Neural progenitor cell (in vitro differentiated cells): ENCODE measurements around the gene DTNBP1. TPM values are rescaled to one million over a fixed set of nuclear protein-coding genes. Genes with fewer than 3 reads are reported as not detected.

Experiments used
- DNase-seq: peaks from one replicate; pipeline ENCODE4 v3.0.0-alpha.2; 2016; ENCODE audit warnings: low spot score
- H2AFZ ChIP-seq: fragments of 200-600 bp; sonication (generic); replicated peaks from 2 replicates; pipeline ENCODE4 v1.6.1; 2016; ENCODE audit warnings: antibody characterized with exemption
- H3F3A ChIP-seq: fragments of 200-600 bp; sonication (generic); 2 replicates; pipeline ENCODE4 v1.6.1; 2016; ENCODE audit warnings: antibody characterized with exemption, low read depth
- H3K27ac ChIP-seq: fragments of 200-600 bp; sonication (generic); 2 replicates; pipeline ENCODE4 v1.5.1; 2016; ENCODE audit warnings: mild to moderate bottlenecking
- H3K27me3 ChIP-seq: fragments of 200-600 bp; sonication (generic); 2 replicates; pipeline ENCODE4 v1.6.1; 2016; ENCODE audit warnings: mild to moderate bottlenecking, moderate library complexity
- H3K36me3 ChIP-seq: fragments of 200-600 bp; sonication (generic); 2 replicates; pipeline ENCODE4 v1.5.1; 2016
- H3K4me1 ChIP-seq: fragments of 200-600 bp; sonication (generic); 2 replicates; pipeline ENCODE4 v1.6.1; 2016; ENCODE audit warnings: mixed run types
- H3K4me2 ChIP-seq: fragments of 200-600 bp; sonication (generic); 2 replicates; pipeline ENCODE4 v1.6.1; 2016
- H3K4me3 ChIP-seq: fragments of 200-600 bp; sonication (generic); 2 replicates; pipeline ENCODE4 v1.5.1; 2016
- H3K79me2 ChIP-seq: fragments of 200-600 bp; sonication (generic); 2 replicates; pipeline ENCODE4 v1.6.1; 2016; ENCODE audit warnings: low read depth
- H3K9ac ChIP-seq: fragments of 200-600 bp; sonication (generic); 2 replicates; pipeline ENCODE4 v1.6.1; 2016
- H3K9me3 ChIP-seq: fragments of 200-600 bp; sonication (generic); 2 replicates; pipeline ENCODE4 v1.5.1; 2016; ENCODE audit warnings: low read depth
- H4K20me1 ChIP-seq: fragments of 200-600 bp; sonication (generic); 2 replicates; pipeline ENCODE4 v1.6.1; 2016; ENCODE audit warnings: low read depth
- H3K27ac Mint-ChIP-seq: 3 replicates; pipeline ENCODE4 v1.8.0; 2021; ENCODE audit warnings: mixed read lengths
- H3K27me3 Mint-ChIP-seq: 2 replicates; pipeline ENCODE4 v1.8.0; 2022; ENCODE audit warnings: low read depth, mild to moderate bottlenecking, inconsistent platforms, moderate library complexity, mixed read lengths; ENCODE audit not compliant: insufficient read depth
- H3K36me3 Mint-ChIP-seq: 3 replicates; pipeline ENCODE4 v1.8.0; 2021; ENCODE audit warnings: mixed read lengths
- H3K4me1 Mint-ChIP-seq: 3 replicates; pipeline ENCODE4 v1.8.0; 2021; ENCODE audit warnings: mixed read lengths
- H3K4me3 Mint-ChIP-seq: 3 replicates; pipeline ENCODE4 v1.8.0; 2021; ENCODE audit warnings: mild to moderate bottlenecking, moderate library complexity, mixed read lengths
- H3K9me3 Mint-ChIP-seq: 3 replicates; pipeline ENCODE4 v1.8.0; 2020; ENCODE audit warnings: mixed read lengths
- CTCF ChIP-seq: fragments of 200-600 bp; sonication (generic); IDR thresholded peaks from 2 replicates; pipeline ENCODE4 v1.5.1; 2017; ENCODE audit warnings: antibody characterized with exemption, mild to moderate bottlenecking
- EZH2 ChIP-seq: fragments of 200-600 bp; sonication (generic); IDR thresholded peaks from 2 replicates; pipeline ENCODE4 v1.6.1; 2017; ENCODE audit warnings: antibody characterized with exemption, mild to moderate bottlenecking, moderate library complexity
- EZH2phosphoT487 ChIP-seq: fragments of 200-600 bp; sonication (generic); IDR thresholded peaks from 2 replicates; pipeline ENCODE4 v1.6.1; 2017; ENCODE audit warnings: antibody characterized with exemption
- total RNA-seq: library from RNA; depleted of rRNA; stranded (reverse); fragments of >200 nt; gene quantifications from 2 replicates; pipeline ENCODE4 v1.2.3, GENCODE V29; 2015; ENCODE audit warnings: low replicate concordance

DTNBP1 gene
- total RNA-seq, 1 donor from 2014 or later = 4.5 TPM

DNA sequence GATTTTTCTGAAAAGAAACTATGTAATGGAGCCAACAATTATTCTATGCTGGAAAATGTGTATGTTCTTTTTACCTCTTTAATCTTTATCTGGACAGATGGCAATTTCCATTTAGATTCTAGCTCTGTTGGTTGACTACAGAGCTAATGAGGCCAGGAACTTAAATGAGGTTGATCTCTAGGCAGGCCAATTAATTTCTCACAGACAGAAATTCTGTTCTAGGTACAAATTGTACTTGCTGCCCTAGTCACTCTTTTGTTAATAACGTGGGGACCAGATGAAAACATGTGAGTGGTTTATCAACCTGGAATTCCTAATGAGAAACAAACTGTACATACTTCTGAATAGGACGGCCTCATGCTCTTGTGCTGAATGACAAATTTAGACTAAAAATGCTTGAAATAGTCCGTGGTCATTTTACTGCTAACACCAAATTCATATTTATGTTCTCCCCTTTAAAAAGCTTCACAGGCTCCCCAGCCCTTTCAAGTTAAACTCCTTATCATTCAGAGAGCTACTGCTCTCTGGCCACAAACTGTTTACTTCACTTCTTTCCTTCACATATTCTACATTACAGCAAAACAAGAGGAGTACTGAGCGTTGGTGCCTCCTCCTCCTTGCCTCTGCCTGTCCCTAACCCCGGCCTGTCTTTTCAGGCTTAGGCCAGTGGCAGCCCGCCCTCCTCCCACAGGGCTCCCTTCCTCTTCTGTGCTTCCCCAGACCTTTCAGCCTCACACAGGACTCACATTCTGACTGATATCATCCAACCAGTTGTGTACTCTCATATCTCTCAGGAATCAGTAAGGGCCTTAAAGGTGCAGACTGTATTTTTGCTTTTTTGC, 41.4 kb downstream of the DTNBP1 start:
- H3K4me2 ChIP-seq = no peak overlapping the region
- Mint-ChIP-seq H3K4me1 (peaks cover 17% of the 10 kb centered on the region), H3K4me3 (peak overlapping the region; percentile 25), H3K9me3 (no peaks in the 10 kb centered on the region), H3K27ac (peak overlapping the region; percentile 7), H3K27me3 (no peaks in the 10 kb centered on the region), H3K36me3 (no peaks in the 10 kb centered on the region)
- H3K4me3 ChIP-seq = no peak overlapping the region
- H3K27ac ChIP-seq = no peak overlapping the region
- no peak overlapping the region for H2AFZ ChIP-seq
- H3F3A ChIP-seq = peaks cover 15% of the 10 kb centered on the region
- no peaks in the 10 kb centered on the region for H3K79me2 ChIP-seq
- no peaks in the 10 kb centered on the region for H3K9me3 ChIP-seq
- no peak for TF ChIP-seq EZH2
- no peak for TF ChIP-seq EZH2phosphoT487
- no peak for TF ChIP-seq CTCF
- H3K27me3 ChIP-seq = no peaks in the 10 kb centered on the region
- no peak overlapping the region for H3K9ac ChIP-seq
- H3K4me1 ChIP-seq = peaks cover 20% of the 10 kb centered on the region
- DNase-seq = peak; percentile 65
- H3K36me3 ChIP-seq = no peaks in the 10 kb centered on the region
- peaks cover 4% of the 10 kb centered on the region for H4K20me1 ChIP-seq

GRCh38 chr6:15620611-15621010, 42.2 kb downstream of the DTNBP1 start:
- no peak overlapping the region for H3K4me3 Mint-ChIP-seq
- peak; percentile 33 for DNase-seq
- TF ChIP-seq EZH2 = no peak
- no peak for TF ChIP-seq CTCF
- no peak for TF ChIP-seq EZH2phosphoT487
- H3K79me2 ChIP-seq = no peaks in the 10 kb centered on the region
- H3K36me3 ChIP-seq = no peaks in the 10 kb centered on the region
- no peak overlapping the region for H2AFZ ChIP-seq
- H4K20me1 ChIP-seq = peaks cover 4% of the 10 kb centered on the region
- no peaks in the 10 kb centered on the region for H3K27me3 ChIP-seq
- no peaks in the 10 kb centered on the region for H3K9me3 ChIP-seq
- no peak overlapping the region for H3K4me2 ChIP-seq
- H3K4me3 ChIP-seq = no peak overlapping the region
- no peak overlapping the region for H3K27ac Mint-ChIP-seq
- H3K9ac ChIP-seq = no peak overlapping the region
- no peaks in the 10 kb centered on the region for H3K36me3 Mint-ChIP-seq
- H3K4me1 Mint-ChIP-seq = peaks cover 19% of the 10 kb centered on the region
- H3K27me3 Mint-ChIP-seq = no peaks in the 10 kb centered on the region
- peaks cover 29% of the 10 kb centered on the region for H3K4me1 ChIP-seq
- no peak overlapping the region for H3K27ac ChIP-seq
- H3F3A ChIP-seq = peaks cover 17% of the 10 kb centered on the region
- H3K9me3 Mint-ChIP-seq = no peaks in the 10 kb centered on the region

GRCh38 chr6:15619330-15619729, 43.5 kb downstream of the DTNBP1 start:
- H3K27ac ChIP-seq = no peak overlapping the region
- H3K9me3 Mint-ChIP-seq = no peaks in the 10 kb centered on the region
- peaks cover 4% of the 10 kb centered on the region for H4K20me1 ChIP-seq
- no peak for DNase-seq
- H3K27ac Mint-ChIP-seq = no peak overlapping the region
- no peak overlapping the region for H3K4me3 Mint-ChIP-seq
- H2AFZ ChIP-seq = no peak overlapping the region
- H3K9me3 ChIP-seq = no peaks in the 10 kb centered on the region
- H3K79me2 ChIP-seq = no peaks in the 10 kb centered on the region
- H3K27me3 ChIP-seq = no peaks in the 10 kb centered on the region
- peaks cover 30% of the 10 kb centered on the region for H3K4me1 ChIP-seq
- TF ChIP-seq EZH2 = no peak
- no peak for TF ChIP-seq CTCF
- TF ChIP-seq EZH2phosphoT487 = no peak
- no peak overlapping the region for H3K4me2 ChIP-seq
- H3K36me3 ChIP-seq = no peaks in the 10 kb centered on the region
- H3K4me3 ChIP-seq = no peak overlapping the region
- H3F3A ChIP-seq = peaks cover 17% of the 10 kb centered on the region
- peaks cover under 1% of the 10 kb centered on the region for H3K36me3 Mint-ChIP-seq
- H3K27me3 Mint-ChIP-seq = no peaks in the 10 kb centered on the region
- H3K9ac ChIP-seq = no peak overlapping the region
- peaks cover 19% of the 10 kb centered on the region for H3K4me1 Mint-ChIP-seq
